ENCODE results near the gene C4B.

C4B gene

DNA sequence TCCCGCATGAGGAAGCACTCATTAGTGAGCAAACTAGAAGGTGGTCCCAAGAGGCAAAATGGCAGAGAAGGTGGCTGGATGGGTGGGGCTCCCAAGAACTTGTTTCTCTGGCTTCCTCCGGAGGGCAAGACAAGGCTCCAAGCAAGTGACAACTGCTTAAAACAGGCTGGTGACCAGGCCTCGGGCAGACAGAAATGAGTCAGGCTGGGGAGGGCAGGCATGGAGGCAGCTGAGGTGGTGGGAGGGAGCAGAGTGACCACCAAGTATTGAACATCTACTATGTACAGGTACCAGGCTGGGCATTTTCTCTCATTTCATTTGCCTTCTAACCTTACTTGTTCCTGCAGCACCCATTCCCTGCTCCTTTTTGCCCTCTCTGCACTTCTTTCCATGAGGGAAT lies 61.2 kb downstream of the C4B start:
- DNase-seq (ENCODE audit: extremely low read depth, insufficient read length): no peak
- H3K4me3 ChIP-seq (replicated peaks; ENCODE audit: low read depth, low read length): no peak overlapping the region
- TF ChIP-seq, protein P1, sequence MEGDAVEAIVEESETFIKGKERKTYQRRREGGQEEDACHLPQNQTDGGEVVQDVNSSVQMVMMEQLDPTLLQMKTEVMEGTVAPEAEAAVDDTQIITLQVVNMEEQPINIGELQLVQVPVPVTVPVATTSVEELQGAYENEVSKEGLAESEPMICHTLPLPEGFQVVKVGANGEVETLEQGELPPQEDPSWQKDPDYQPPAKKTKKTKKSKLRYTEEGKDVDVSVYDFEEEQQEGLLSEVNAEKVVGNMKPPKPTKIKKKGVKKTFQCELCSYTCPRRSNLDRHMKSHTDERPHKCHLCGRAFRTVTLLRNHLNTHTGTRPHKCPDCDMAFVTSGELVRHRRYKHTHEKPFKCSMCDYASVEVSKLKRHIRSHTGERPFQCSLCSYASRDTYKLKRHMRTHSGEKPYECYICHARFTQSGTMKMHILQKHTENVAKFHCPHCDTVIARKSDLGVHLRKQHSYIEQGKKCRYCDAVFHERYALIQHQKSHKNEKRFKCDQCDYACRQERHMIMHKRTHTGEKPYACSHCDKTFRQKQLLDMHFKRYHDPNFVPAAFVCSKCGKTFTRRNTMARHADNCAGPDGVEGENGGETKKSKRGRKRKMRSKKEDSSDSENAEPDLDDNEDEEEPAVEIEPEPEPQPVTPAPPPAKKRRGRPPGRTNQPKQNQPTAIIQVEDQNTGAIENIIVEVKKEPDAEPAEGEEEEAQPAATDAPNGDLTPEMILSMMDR (IDR thresholded peaks at IDR 0.05; ENCODE audit: insufficient read depth, low read length, poor library complexity, severe bottlenecking): no peak
- H3K36me3 ChIP-seq (ENCODE audit: control insufficient read depth, insufficient read depth, low read length): no peaks in the 10 kb centered on the region
- peaks cover 2% of the 10 kb centered on the region for H3K27me3 ChIP-seq (replicated peaks; ENCODE audit: control insufficient read depth, insufficient read depth, low read length)

DNA sequence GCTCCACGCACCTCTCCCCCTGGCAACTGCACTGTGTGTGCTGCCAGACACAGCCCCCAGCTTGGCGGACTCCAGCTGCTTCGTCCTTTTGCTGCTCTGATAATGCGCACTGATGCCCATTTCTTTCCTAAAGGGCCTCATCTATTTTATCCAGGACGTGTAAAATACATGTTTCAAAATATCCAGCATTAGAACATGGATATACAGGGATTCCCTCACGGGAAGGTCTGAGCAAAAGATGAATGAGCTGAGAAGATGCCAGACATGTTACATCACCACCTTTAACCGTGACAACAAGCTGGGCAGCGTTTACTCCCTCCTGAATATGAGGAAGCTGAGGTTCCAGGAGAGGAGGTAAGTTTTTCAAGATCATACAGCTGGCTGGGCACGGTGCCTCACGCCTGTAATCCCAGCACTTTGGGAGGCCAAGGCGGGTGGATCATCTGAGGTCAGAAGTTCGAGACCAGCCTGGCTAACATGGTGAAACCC lies 61.8 kb downstream of the C4B start:
- DNase-seq (ENCODE audit: extremely low read depth, insufficient read length): no peak
- Histone ChIP-seq H3K27me3 (replicated peaks; ENCODE audit: control insufficient read depth, insufficient read depth, low read length) (peaks cover 2% of the 10 kb centered on the region), H3K36me3 (ENCODE audit: control insufficient read depth, insufficient read depth, low read length) (no peaks in the 10 kb centered on the region), H3K4me3 (replicated peaks; ENCODE audit: low read depth, low read length) (no peak overlapping the region)
- TF ChIP-seq, protein P1 (IDR thresholded peaks at IDR 0.05; ENCODE audit: insufficient read depth, low read length, poor library complexity, severe bottlenecking): no peak

DNA sequence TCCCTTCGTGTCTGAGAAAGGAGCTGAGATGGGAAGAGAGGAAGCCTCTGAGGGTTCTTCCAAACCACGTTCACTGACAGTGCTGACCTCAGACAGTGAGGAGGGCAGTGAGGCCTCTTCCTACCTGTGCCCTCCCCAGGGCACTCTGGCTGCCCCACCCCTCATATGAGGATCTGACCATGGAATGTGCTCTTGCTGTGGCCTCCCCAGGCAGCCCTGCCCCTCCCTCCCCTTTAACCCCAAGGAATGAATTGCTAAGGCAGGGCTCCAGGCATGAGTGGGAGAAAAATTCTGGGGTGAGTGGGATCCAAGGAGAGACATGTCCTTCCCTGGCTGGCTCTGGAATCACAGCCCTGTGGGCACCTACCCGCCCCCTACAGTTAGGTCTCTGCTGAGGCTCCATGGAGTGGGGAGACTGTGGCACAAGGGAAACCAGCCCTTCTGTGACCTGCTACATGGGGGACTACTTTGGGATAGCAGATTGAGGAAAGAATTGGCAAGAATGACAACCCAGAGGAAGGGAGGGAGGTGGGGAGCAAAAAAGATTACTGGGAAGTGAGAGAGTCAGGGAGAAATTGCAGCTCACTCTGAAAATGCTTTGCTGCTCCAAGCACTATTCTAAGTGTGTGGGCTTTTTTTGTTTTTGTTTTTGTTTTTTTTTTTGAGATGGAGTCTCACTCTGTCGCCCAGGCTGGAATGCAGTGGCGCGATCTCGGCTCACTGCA lies 65.1 kb downstream of the C4B start:
- H3K27me3 ChIP-seq (replicated peaks; ENCODE audit: control insufficient read depth, insufficient read depth, low read length): peaks cover 4% of the 10 kb centered on the region
- H3K4me3 ChIP-seq (replicated peaks; ENCODE audit: low read depth, low read length): no peak overlapping the region
- H3K36me3 ChIP-seq (ENCODE audit: control insufficient read depth, insufficient read depth, low read length): no peaks in the 10 kb centered on the region
- TF ChIP-seq, protein P1 (IDR thresholded peaks at IDR 0.05; ENCODE audit: insufficient read depth, low read length, poor library complexity, severe bottlenecking): no peak
- no peak for DNase-seq (ENCODE audit: extremely low read depth, insufficient read length)

DNA sequence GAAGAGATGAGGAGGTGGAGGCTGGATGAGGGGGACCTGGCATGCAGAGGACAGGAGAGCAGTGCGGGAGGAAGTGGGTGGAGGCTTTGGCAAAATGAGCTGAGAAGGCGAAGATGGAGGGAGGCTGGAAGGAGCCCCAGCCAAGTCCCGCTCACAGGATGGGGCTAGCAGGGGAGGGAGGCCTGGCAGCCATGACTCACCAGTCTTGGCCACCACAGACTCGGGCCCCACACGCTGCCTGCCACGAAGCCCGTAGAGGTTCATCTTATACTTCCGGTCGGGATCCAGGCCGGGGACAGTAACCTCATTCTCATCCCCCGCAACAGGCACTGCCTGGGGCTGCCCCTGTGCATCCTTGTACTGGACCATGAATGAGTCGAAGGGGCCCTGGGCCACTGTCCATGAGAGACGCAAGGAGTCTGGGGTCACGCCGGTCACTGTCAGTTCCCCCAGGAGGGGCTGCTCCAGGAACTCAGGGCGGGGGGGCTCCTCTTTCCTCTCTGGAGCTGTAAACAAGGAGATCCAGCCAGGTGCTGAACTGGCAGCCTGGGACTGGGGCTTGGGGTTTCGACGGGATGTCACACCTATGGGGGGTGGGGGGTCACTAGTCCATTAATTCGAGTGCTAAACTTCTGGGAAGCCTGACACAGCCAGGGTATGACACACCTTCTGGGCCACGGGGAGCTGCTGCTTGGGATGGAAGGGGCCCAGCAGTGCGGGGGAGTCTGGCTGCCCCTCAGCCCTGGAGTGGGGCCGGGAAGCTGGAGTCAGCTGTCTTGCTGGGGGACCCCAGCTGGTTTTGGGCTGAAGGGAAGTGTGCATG lies 66.8 kb downstream of the C4B start:
- no peak for DNase-seq (ENCODE audit: extremely low read depth, insufficient read length)
- TF ChIP-seq, protein P1 (IDR thresholded peaks at IDR 0.05; ENCODE audit: insufficient read depth, low read length, poor library complexity, severe bottlenecking): no peak
- Histone ChIP-seq H3K27me3 (replicated peaks; ENCODE audit: control insufficient read depth, insufficient read depth, low read length) (peaks cover 3% of the 10 kb centered on the region), H3K4me3 (replicated peaks; ENCODE audit: low read depth, low read length) (no peak overlapping the region), H3K36me3 (ENCODE audit: control insufficient read depth, insufficient read depth, low read length) (no peaks in the 10 kb centered on the region)

DNA sequence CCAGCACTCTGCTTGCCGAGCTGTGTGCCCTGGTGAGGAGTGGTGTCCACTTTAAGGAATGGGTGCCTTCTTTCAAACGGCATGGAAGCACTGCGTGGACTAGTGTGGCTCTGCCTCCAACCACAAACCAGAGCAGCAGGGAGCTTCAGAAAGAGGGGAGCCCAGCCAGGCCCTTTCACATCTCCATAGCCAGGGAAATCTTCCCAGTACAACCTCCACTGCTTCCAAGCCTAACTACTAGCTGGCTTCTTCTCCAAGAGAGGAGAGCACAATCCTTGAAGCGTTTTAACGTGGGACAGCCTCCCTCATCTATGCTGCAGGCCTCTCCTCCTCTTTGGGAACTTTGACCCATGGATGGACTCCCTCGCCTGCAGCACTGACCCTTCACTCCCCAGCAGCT lies 67.9 kb downstream of the C4B start:
- no peaks in the 10 kb centered on the region for H3K36me3 ChIP-seq (ENCODE audit: control insufficient read depth, insufficient read depth, low read length)
- TF ChIP-seq, protein P1 (IDR thresholded peaks at IDR 0.05; ENCODE audit: insufficient read depth, low read length, poor library complexity, severe bottlenecking): no peak
- H3K27me3 ChIP-seq (replicated peaks; ENCODE audit: control insufficient read depth, insufficient read depth, low read length): peaks cover 3% of the 10 kb centered on the region
- DNase-seq (ENCODE audit: extremely low read depth, insufficient read length): no peak
- no peak overlapping the region for H3K4me3 ChIP-seq (replicated peaks; ENCODE audit: low read depth, low read length)

Data from GM06990 (cell line).